Colonic mucosa (tissue), 4 donors: ENCODE data around the gene RNF25. TPM values are rescaled to one million over a fixed set of nuclear protein-coding genes. Genes with fewer than 3 reads are reported as not detected.
A peak's percentile ranks its signal among the peaks of the same experiment; 100 is the strongest.

Experiments
- DNase-seq: peaks from one replicate; pipeline ENCODE4 v3.0.0-alpha.2; 2020
- H3K27ac ChIP-seq: fragments of 200-600 bp; one replicate; pipeline ENCODE4 v1.8.0; 2021
- H3K27me3 ChIP-seq: fragments of 200-600 bp; one replicate; pipeline ENCODE4 v1.8.0; 2021
- H3K36me3 ChIP-seq: fragments of 200-600 bp; one replicate; pipeline ENCODE4 v1.8.0; 2021
- H3K4me1 ChIP-seq: fragments of 200-600 bp; one replicate; pipeline ENCODE4 v1.8.0; 2021; ENCODE audit warnings: mild to moderate bottlenecking
- H3K4me3 ChIP-seq: fragments of 200-600 bp; one replicate; pipeline ENCODE4 v1.8.0; 2021
- H3K9ac ChIP-seq, 2 donors: one replicate each; pipeline ENCODE4 v1.7.0; 2013; ENCODE audit warnings: control low read depth in 2 of 2, low read depth in 2 of 2, low read length in 2 of 2
- H3K9me3 ChIP-seq: fragments of 200-600 bp; one replicate; pipeline ENCODE4 v1.8.0; 2021
- CTCF ChIP-seq: fragments of 200-600 bp; IDR thresholded peaks from one replicate; pipeline ENCODE4 v1.8.0; 2022; ENCODE audit warnings: antibody characterized with exemption, mild to moderate bottlenecking
- intact Hi-C: fragments of 100-400 bp; cut with DNase I; formaldehyde crosslinking; loops from one replicate; pipeline ENCODE4 v1.14.1; 2022
- total RNA-seq, 2 donors: library from RNA; stranded (reverse); fragmentation: NEBNext Ultra II Directional in 1 of 2; extraction: Animal tissue kit (Norgen Biotek cat#: 25700) in 1 of 2; gene quantifications; one replicate each; pipeline ENCODE4 v1.2.1, GENCODE V29; 2021
- donor health status: healthy.
- donor health status: DM: no; HTN: no; CAD: no.
- donor health status: DM: no; HTN: no; CAD: no.

Gene RNF25
- total RNA-seq, 2 donors from 2014 or later, result 12.6 to 20.7 TPM

GRCh38 chr2:218680061-218680460, 8.3 kb upstream of the RNF25 start:
- no peak overlapping the region for H3K9ac ChIP-seq
- TF ChIP-seq CTCF, result no peak
- no peaks in the 10 kb centered on the region for H3K27me3 ChIP-seq
- H3K9me3 ChIP-seq, result no peaks in the 10 kb centered on the region
- H3K36me3 ChIP-seq, result no peaks in the 10 kb centered on the region
- no peak overlapping the region for H3K27ac ChIP-seq
- intact Hi-C loops, result no loop called here
- DNase-seq, result no peak
- no peak overlapping the region for H3K4me3 ChIP-seq
- H3K4me1 ChIP-seq, result no peaks in the 10 kb centered on the region

- no peaks in the 10 kb centered on the region for H3K36me3 ChIP-seq
- no peak overlapping the region for H3K4me3 ChIP-seq
- DNase-seq, result no peak
- H3K4me1 ChIP-seq, result no peaks in the 10 kb centered on the region
- intact Hi-C loops, result no loop called here
- H3K27ac ChIP-seq, result no peak overlapping the region
- H3K27me3 ChIP-seq, result no peaks in the 10 kb centered on the region
- no peak overlapping the region for H3K9ac ChIP-seq
- no peak for TF ChIP-seq CTCF
- H3K9me3 ChIP-seq, result no peaks in the 10 kb centered on the region
Measured at GRCh38 chr2:218679119-218679518, 7.3 kb upstream of the RNF25 start.

- Histone ChIP-seq H3K27me3 (no peaks in the 10 kb centered on the region), H3K4me1 (peaks cover 10% of the 10 kb centered on the region), H3K9me3 (no peaks in the 10 kb centered on the region), H3K36me3 (peaks cover under 1% of the 10 kb centered on the region), H3K27ac (peak overlapping the region; percentile 51), H3K9ac (peak overlapping the region; percentile 71 to 79), H3K4me3 (peak overlapping the region; percentile 72)
- DNase-seq, result no peak
- no peak for TF ChIP-seq CTCF
- intact Hi-C loops, result no loop called here
Measured at GRCh38 chr2:218671097-218671653, 627 bp downstream of the RNF25 start.

- no peaks in the 10 kb centered on the region for H3K9me3 ChIP-seq
- H3K9ac ChIP-seq, result no peak overlapping the region
- no peak overlapping the region for H3K4me3 ChIP-seq
- intact Hi-C loops, result no loop called here
- peaks cover 4% of the 10 kb centered on the region for H3K36me3 ChIP-seq
- H3K4me1 ChIP-seq, result peaks cover 8% of the 10 kb centered on the region
- no peaks in the 10 kb centered on the region for H3K27me3 ChIP-seq
- no peak for TF ChIP-seq CTCF
- H3K27ac ChIP-seq, result no peak overlapping the region
- DNase-seq, result no peak
Measured at GRCh38 chr2:218664653-218665052, 7.1 kb downstream of the RNF25 start.

- Histone ChIP-seq H3K9ac (no peak overlapping the region), H3K9me3 (no peaks in the 10 kb centered on the region), H3K4me3 (no peak overlapping the region), H3K27me3 (no peaks in the 10 kb centered on the region), H3K36me3 (peaks cover 4% of the 10 kb centered on the region), H3K4me1 (peaks cover 8% of the 10 kb centered on the region), H3K27ac (no peak overlapping the region)
- no peak for TF ChIP-seq CTCF
- intact Hi-C loops, result no loop called here
- no peak for DNase-seq
Measured at GRCh38 chr2:218663901-218664300, 7.9 kb downstream of the RNF25 start.
